ENCODE measurements around the gene ANKLE1. TPM values are rescaled to one million over a fixed set of nuclear protein-coding genes. Genes with fewer than 3 reads are reported as not detected.

ANKLE1 gene
- total RNA-seq, 4 donors from 2014 or later: 0.30 to 2.5 (median 1.5) TPM

DNA sequence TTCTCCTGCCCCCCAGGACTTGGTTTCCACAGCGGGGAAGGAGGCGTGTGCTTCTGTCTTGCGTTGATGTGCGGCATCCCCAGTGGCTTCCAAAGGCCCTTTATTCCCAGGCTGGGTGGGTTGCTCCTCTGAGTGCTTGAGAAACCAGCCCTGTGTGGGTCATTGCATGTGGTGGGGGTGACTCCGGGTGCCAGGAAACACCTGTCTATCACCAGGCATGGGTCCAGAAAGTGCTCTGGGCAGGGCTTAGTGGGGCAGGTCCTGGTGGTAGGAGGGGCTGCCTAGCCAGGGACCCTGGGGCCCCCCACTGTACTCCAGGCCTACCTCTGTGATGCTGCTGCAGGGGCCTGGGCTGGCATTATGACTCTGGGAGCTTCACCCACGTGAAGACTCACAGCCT is 37.3 kb downstream of the ANKLE1 start:
- Histone ChIP-seq H3K9me3 (no peaks in the 10 kb centered on the region), H3K27ac (no peak overlapping the region), H3K27me3 (no peaks in the 10 kb centered on the region), H3K4me3 (no peak overlapping the region), H3K4me1 (peaks cover 7% of the 10 kb centered on the region), H3K36me3 (peaks cover 57% of the 10 kb centered on the region)
- 98% methylated on average over 4 of the region's 6 CpGs for WGBS
- no peak for DNase-seq (ENCODE audit: low spot score in 2 of 2)
- no peak for TF ChIP-seq EP300 (IDR thresholded peaks at IDR 0.05)
- TF ChIP-seq POLR2AphosphoS5 (IDR thresholded peaks at IDR 0.05): no peak
- TF ChIP-seq POLR2A (IDR thresholded peaks at IDR 0.05): no peak
- TF ChIP-seq, protein P1, sequence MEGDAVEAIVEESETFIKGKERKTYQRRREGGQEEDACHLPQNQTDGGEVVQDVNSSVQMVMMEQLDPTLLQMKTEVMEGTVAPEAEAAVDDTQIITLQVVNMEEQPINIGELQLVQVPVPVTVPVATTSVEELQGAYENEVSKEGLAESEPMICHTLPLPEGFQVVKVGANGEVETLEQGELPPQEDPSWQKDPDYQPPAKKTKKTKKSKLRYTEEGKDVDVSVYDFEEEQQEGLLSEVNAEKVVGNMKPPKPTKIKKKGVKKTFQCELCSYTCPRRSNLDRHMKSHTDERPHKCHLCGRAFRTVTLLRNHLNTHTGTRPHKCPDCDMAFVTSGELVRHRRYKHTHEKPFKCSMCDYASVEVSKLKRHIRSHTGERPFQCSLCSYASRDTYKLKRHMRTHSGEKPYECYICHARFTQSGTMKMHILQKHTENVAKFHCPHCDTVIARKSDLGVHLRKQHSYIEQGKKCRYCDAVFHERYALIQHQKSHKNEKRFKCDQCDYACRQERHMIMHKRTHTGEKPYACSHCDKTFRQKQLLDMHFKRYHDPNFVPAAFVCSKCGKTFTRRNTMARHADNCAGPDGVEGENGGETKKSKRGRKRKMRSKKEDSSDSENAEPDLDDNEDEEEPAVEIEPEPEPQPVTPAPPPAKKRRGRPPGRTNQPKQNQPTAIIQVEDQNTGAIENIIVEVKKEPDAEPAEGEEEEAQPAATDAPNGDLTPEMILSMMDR (IDR thresholded peaks at IDR 0.05): no peak

DNA sequence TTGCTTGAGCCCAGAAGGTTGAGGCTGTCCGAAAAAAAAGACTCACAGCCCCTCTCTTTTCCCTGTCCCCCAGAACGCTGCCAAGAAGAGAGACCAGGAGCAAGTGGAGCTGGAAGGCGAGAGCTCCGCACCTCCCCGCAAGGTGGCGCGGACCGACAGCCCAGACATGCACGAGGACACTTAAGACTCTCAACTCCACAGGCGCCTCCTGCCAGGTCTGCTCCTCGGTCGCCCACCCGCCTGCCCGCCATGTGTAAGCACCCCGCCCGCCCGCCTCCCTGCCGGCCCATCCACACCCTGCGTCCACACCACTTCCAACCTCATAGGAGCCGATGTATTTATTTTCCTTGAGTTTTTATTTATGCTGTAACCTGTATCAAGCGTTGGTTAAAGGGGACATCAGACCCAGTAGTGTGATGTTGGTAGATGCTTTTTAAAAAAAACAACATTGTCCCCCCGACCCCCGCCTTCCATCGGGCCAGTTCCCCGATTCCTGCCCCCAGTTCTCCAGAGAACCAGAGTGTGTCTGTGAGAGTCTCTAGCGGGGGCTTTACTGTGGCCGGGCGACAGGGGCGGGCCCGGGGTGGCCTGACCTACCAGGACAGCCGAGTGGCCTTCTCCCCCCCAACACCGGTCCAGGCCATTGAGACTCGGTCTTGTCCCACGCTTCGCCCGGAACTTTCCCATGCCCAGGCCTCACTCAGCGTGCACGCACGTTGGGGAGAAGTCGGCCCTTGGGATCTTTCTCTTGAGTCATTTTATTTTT is 38.0 kb downstream of the ANKLE1 start:
- peaks cover 51% of the 10 kb centered on the region for H3K36me3 ChIP-seq
- H3K27ac ChIP-seq: no peak overlapping the region
- TF ChIP-seq, protein P1 (IDR thresholded peaks at IDR 0.05): no peak
- TF ChIP-seq POLR2AphosphoS5 (IDR thresholded peaks at IDR 0.05): no peak
- TF ChIP-seq POLR2A (IDR thresholded peaks at IDR 0.05): no peak
- no peak for TF ChIP-seq EP300 (IDR thresholded peaks at IDR 0.05)
- H3K27me3 ChIP-seq: no peaks in the 10 kb centered on the region
- H3K9me3 ChIP-seq: no peaks in the 10 kb centered on the region
- no peak overlapping the region for H3K4me3 ChIP-seq
- 93% methylated on average over 34 of the region's 40 CpGs for WGBS
- peaks cover 12% of the 10 kb centered on the region for H3K4me1 ChIP-seq
- no peak for DNase-seq (ENCODE audit: low spot score in 2 of 2)

DNA sequence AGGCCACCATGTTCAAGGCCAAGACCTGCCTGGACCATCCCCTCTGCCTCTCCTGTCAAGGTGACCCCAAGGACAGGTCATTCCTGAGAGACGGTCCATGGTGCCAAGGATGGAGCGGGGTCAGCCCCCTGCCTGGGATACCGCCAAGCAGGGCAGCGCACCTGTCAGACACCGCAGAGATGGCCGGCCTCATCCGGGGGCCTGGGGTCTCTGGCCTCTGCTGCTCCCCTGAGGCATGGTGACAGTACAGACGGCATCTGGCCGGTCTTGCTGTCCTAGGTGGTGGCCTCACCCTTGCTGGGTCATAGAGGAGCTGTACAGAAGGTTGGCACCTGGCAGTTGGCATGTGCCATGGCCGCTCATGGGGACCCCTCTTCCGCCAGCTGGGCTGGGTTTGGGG is 38.7 kb downstream of the ANKLE1 start:
- H3K36me3 ChIP-seq: peaks cover 51% of the 10 kb centered on the region
- no peaks in the 10 kb centered on the region for H3K27me3 ChIP-seq
- TF ChIP-seq, protein P1 (IDR thresholded peaks at IDR 0.05): no peak
- TF ChIP-seq EP300 (IDR thresholded peaks at IDR 0.05) (no peak), POLR2A (IDR thresholded peaks at IDR 0.05) (no peak), POLR2AphosphoS5 (IDR thresholded peaks at IDR 0.05) (no peak)
- H3K4me3 ChIP-seq: no peak overlapping the region
- H3K27ac ChIP-seq: no peak overlapping the region
- no peak for DNase-seq (ENCODE audit: low spot score in 2 of 2)
- H3K9me3 ChIP-seq: no peaks in the 10 kb centered on the region
- peaks cover 12% of the 10 kb centered on the region for H3K4me1 ChIP-seq
- 100% methylated on average over 1 of the region's 11 CpGs for WGBS

DNA sequence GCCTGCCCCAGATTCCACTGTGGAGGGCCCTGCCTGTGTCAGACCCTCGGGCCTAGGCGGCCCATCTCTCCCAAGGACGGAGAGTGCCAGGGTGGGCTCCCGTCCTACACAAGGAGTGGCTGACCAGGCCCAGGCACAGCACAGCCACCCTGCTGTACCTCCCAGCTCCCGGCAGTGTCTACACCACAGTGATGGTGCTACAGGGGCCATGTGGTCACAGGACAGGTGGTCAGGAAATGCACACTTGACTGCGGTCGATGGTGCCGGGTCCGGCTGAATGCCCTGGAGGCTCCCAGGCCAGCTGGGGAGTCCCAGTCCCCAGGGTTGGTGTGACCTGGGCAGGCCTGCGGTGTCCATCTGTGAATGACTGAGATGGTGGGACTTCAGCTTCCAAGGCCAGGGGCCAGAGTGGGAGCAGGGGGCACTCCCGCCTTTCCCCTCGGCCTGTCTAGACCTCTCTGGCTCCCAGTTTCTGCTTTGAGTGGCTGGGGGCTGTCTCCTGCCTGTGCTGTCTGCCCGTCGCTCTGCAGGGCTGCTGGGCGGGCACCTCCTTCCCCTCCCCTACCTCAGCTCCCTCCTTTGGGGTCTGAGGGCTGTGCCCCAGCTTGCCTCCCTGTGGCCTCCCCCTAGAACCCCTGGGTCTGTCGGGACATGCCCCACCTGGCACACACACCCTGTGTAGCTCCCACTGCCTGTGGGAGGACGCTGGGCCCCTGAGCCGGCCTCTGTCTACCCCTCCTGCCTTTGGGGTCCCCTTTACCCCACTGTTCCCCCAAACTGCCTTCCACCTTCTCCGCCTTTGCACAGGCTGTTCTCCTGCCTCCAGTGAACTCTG is 40.2 kb downstream of the ANKLE1 start:
- DNase-seq (ENCODE audit: low spot score in 2 of 2): no peak
- TF ChIP-seq POLR2AphosphoS5 (IDR thresholded peaks at IDR 0.05) (no peak), EP300 (IDR thresholded peaks at IDR 0.05) (no peak)
- TF ChIP-seq, protein P1 (IDR thresholded peaks at IDR 0.05): no peak
- Histone ChIP-seq H3K4me3 (no peak overlapping the region), H3K9me3 (no peaks in the 10 kb centered on the region), H3K4me1 (peaks cover 22% of the 10 kb centered on the region), H3K27me3 (no peaks in the 10 kb centered on the region), H3K36me3 (peaks cover 41% of the 10 kb centered on the region), H3K27ac (no peak overlapping the region)
- 83% methylated on average over 10 of the region's 19 CpGs for WGBS

DNA sequence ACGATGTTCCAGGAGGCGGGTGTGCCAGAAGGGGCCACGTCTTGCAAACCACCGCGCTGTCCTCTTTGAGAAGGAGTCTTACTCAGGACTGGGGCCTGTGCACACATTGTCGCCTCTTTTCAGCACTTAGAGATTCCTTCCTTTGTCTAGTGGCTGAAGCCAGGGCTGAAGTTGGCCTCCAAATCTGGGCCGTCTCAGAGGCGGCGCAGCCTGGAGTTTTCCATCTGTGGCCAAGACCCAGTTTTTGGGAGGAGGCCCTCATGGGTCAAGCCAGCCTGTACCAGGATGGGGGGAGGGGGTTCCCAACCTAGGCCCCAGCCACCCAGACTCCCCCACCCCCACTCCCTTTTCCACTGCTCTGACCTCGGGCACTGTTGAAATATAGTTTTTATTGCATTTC is 41.2 kb downstream of the ANKLE1 start:
- peaks cover 41% of the 10 kb centered on the region for H3K36me3 ChIP-seq
- H3K4me3 ChIP-seq: no peak overlapping the region
- DNase-seq (ENCODE audit: low spot score in 2 of 2): no peak
- no peaks in the 10 kb centered on the region for H3K9me3 ChIP-seq
- TF ChIP-seq, protein P1 (IDR thresholded peaks at IDR 0.05): no peak
- TF ChIP-seq POLR2AphosphoS5 (IDR thresholded peaks at IDR 0.05) (no peak), EP300 (IDR thresholded peaks at IDR 0.05) (no peak), POLR2A (IDR thresholded peaks at IDR 0.05) (no peak)
- 58% methylated on average over 8 of the region's 10 CpGs for WGBS
- no peak overlapping the region for H3K27ac ChIP-seq
- H3K27me3 ChIP-seq: no peaks in the 10 kb centered on the region
- H3K4me1 ChIP-seq: peaks cover 29% of the 10 kb centered on the region

Measured in suprapubic skin (tissue), 4 donors.